Stimulated activated effector memory CD8-positive, alpha-beta T cell treated with anti-CD3 and anti-CD28 coated beads, Interleukin-12 subunit alpha, Interleukin-12 subunit beta, amount 100 ng/mL, for 72 hours (primary cell): ENCODE data around the gene DNASE1L2.

Experiments used
- ATAC-seq: fragments of 150-1000 bp; cut with Tn5 transposase; 2 replicates; pipeline ENCODE4 v1.10.0; 2021
- DNase-seq, 2 donors: peaks; one replicate each; pipeline ENCODE4 v3.0.0; 2021 to 2022; ENCODE audit warnings: low spot score in 2 of 2
- H3K27ac Mint-ChIP-seq: one replicate; pipeline ENCODE4 v1.8.0; 2022; ENCODE audit warnings: mild to moderate bottlenecking, mixed read lengths
- H3K36me3 Mint-ChIP-seq: one replicate; pipeline ENCODE4 v1.8.0; 2022; ENCODE audit warnings: mild to moderate bottlenecking, mixed read lengths
- H3K4me1 Mint-ChIP-seq: one replicate; pipeline ENCODE4 v1.8.0; 2022; ENCODE audit warnings: mixed read lengths
- H3K4me3 Mint-ChIP-seq: one replicate; pipeline ENCODE4 v1.8.0; 2022; ENCODE audit warnings: mild to moderate bottlenecking, mixed read lengths
- H3K9me3 Mint-ChIP-seq: one replicate; pipeline ENCODE4 v1.8.0; 2022; ENCODE audit warnings: mixed read lengths

The DNASE1L2 gene, protein sequence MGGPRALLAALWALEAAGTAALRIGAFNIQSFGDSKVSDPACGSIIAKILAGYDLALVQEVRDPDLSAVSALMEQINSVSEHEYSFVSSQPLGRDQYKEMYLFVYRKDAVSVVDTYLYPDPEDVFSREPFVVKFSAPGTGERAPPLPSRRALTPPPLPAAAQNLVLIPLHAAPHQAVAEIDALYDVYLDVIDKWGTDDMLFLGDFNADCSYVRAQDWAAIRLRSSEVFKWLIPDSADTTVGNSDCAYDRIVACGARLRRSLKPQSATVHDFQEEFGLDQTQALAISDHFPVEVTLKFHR

DNA sequence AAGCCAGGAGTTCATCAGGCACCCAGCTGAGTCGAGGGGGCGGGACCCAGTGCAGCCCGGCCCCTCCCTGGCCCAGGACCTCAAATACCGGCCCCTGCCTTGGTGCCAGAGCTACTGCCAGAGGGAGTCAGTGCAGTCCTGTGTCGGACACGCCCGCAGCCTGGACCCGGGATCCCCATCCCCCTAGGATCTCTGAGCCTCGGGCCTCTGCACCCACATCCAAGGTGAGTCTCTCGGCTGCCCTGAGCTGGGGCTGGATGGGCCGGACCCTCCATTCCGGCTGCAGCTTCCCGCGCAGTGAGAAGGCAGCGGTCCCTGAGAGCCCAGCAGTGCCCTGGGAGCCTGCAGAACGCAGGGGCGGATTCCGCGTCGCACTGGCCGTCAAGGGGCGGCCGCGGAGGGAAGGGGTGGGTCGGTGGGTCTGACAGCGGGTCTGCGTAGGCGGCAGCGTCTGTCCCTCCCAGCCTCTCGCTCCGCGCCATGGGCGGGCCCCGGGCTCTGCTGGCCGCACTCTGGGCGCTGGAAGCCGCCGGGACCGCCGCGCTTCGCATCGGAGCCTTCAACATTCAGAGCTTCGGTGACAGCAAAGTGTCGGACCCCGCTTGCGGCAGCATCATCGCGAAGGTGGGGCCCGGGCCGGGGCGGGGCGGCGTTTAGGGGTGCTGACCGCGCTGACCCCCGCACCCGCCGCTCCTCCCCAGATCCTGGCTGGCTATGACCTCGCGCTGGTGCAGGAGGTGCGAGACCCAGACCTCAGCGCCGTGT lies at the start of gene DNASE1L2:
DNASE1L2 (plus strand) TSS at position 108 of the 765 bp plus-strand sequence; CDS start at position 481, 373 bp downstream.
- ATAC-seq, result no peak
- Mint-ChIP-seq H3K27ac (no peak within 1 kb of the TSS), H3K9me3 (no peaks in the 10 kb centered on the region), H3K4me1 (no peaks in the 10 kb centered on the region), H3K36me3 (peaks cover 27% of the 10 kb centered on the region), H3K4me3 (no peak within 1 kb of the TSS)
- no peak for DNase-seq

- Mint-ChIP-seq H3K27ac (no peak overlapping the region), H3K4me1 (peaks cover 6% of the 10 kb centered on the region), H3K36me3 (peaks cover 6% of the 10 kb centered on the region), H3K9me3 (no peaks in the 10 kb centered on the region), H3K4me3 (no peak overlapping the region)
- ATAC-seq (no peak), DNase-seq (no peak)
Observed at GRCh38 chr16:2186505-2186904, 49.7 kb upstream of the DNASE1L2 start.

- Mint-ChIP-seq H3K36me3 (peaks cover 6% of the 10 kb centered on the region), H3K27ac (no peak overlapping the region), H3K4me1 (peaks cover 3% of the 10 kb centered on the region), H3K9me3 (no peaks in the 10 kb centered on the region), H3K4me3 (no peak overlapping the region)
- ATAC-seq (no peak), DNase-seq (no peak)
Observed at GRCh38 chr16:2187212-2187611, 49.0 kb upstream of the DNASE1L2 start.

DNA sequence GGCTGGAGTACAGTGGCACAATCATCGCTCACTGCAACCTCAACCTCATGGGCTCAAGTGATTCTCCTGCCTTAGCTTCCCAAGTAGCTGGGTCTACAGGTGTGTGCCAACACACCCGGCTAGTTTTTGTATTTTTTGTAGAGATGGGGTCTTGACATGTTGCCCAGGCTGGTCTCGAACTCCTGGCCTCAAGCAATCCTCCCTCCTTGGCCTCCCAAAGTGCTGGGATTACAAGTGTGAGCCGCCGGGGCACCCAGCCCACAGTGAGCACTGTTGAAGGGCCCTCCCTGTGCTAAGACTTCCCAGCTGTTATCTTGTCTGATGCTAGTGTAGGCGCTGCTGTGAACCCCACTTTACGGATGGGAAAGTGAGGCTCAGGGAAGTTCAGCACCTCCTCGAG lies 47.8 kb upstream of the DNASE1L2 start:
- Mint-ChIP-seq H3K4me3 (no peak overlapping the region), H3K27ac (no peak overlapping the region), H3K36me3 (peaks cover 6% of the 10 kb centered on the region), H3K9me3 (no peaks in the 10 kb centered on the region), H3K4me1 (no peaks in the 10 kb centered on the region)
- ATAC-seq (no peak), DNase-seq (no peak)

DNA sequence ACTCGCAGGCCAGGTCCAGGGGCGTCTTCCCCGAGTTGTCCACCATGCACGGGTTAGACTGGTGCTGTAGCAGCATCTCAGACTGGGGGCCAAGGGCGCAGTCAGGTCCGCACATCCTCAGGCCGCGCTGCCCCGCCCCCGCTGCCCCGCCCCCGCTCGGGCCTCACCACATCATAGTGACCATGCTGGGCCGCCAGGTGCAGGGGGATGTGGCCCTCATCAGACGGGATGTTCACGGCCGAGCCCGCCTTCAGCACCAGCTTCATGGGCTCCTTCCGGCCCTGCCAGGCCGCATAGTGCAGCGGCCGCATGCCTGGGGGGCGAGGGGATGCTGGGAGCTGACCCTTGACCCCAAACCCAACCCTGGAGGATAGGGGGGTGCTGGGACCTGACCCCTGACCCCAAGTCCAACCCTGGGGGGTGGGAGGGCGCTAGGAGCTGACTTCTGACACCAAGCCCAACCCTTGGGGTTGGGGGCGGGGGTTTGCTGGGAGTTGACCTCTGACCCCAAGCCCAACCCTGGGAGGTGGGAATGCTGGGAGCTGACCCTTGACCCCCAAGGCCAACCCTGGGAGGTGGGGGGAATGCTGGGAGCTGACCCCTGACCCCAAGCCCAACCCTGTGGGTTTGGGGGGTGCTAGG lies 46.9 kb upstream of the DNASE1L2 start:
- DNase-seq (no peak), ATAC-seq (no peak)
- Mint-ChIP-seq H3K4me1 (no peaks in the 10 kb centered on the region), H3K9me3 (no peaks in the 10 kb centered on the region), H3K4me3 (no peak overlapping the region), H3K27ac (no peak overlapping the region), H3K36me3 (peaks cover 3% of the 10 kb centered on the region)

DNA sequence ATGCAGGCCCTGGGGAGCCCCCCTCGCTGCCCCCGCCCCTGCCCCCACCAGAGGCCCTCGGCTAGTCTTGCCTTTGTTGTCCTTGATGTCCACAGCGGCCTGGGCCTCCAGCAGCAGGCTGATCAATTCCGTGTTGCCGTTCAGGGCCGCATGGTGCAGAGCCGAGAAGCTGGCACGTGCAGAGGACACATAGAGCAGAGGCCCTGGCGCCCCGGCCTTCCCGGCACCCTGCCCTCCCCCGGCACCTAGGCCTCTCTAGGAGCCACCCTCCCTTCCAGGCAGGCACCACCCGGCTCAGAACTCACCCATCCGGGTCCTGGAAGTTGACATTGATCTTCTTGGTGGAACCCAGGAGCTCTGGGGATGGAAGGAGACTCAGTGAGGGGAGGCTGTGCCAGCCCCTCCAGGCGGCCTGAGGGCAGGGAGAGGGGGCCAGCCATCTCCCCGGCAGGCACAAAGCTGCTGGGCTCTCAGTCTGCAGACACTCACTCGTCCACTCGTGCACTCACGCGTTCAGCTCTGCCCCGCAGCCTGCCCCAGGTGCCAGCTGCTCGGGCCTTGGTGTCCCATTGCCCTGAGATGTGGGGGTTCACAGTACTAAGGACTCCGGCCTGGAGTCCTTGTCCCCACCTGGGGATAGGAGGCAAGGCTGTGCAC lies 46.1 kb upstream of the DNASE1L2 start:
- H3K4me1 Mint-ChIP-seq, result peaks cover 5% of the 10 kb centered on the region
- DNase-seq, result no peak
- H3K4me3 Mint-ChIP-seq, result no peak overlapping the region
- H3K9me3 Mint-ChIP-seq, result no peaks in the 10 kb centered on the region
- H3K27ac Mint-ChIP-seq, result peak overlapping the region; percentile 45
- H3K36me3 Mint-ChIP-seq, result no peaks in the 10 kb centered on the region
- ATAC-seq, result no peak

DNA sequence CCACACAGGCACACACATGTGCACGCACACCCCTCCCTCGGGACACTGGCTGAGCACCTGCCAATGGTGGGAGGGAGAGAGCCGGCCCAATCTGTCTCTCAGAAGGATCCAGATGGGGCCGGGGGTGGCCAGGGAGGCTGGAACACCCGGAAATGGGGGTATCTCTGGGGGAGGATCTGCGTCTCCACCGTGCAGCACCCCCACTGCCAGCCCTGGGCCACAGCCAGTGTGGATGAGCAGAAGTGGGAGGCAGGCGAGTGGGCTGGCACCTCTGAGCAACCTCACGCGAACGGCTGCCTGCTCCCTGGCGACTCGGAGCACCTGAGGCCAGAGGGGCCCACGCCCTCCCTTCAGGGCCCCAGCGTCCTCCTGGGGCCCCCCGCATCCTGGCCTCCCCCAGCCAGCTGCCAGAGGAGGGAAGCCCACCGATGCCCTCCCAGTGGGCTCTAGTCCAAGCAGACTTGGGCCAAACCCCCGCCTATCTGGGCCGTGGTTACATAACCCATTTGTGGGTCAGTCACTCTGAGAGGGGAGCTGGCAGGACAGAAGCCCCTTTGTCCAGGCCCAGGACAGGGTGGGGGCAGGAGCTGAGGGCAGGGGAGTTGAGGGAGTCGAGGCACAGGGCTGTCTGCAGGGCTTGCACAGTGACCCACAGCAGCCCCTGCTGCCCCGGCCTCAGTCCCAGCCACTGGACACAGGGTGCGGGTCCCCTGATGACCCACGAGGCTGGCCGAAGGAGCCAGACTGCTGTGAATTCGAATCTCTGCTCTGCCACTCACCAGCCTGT lies 45.4 kb upstream of the DNASE1L2 start:
- Mint-ChIP-seq H3K9me3 (no peaks in the 10 kb centered on the region), H3K36me3 (no peaks in the 10 kb centered on the region), H3K4me3 (no peak overlapping the region), H3K27ac (peak overlapping the region; percentile 45), H3K4me1 (peaks cover 6% of the 10 kb centered on the region)
- ATAC-seq (no peak), DNase-seq (no peak)

DNA sequence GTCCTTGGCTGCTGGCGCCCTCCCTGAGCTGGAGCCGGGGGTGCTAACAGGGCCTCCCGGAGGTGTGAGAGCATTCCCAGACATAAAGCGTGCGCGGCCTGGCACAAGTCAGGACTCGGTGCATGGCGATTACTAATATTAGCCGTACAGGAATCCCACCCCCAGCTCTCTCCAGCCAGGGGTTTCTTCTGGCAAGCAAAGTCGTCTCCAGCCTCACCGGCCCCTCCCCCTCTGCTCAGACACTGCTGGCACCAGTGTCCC lies 44.9 kb upstream of the DNASE1L2 start:
- H3K4me1 Mint-ChIP-seq, result peaks cover 6% of the 10 kb centered on the region
- no peaks in the 10 kb centered on the region for H3K9me3 Mint-ChIP-seq
- no peak overlapping the region for H3K4me3 Mint-ChIP-seq
- no peaks in the 10 kb centered on the region for H3K36me3 Mint-ChIP-seq
- DNase-seq, result no peak
- H3K27ac Mint-ChIP-seq, result no peak overlapping the region
- no peak for ATAC-seq

GRCh38 chr16:2194166-2194834 lies 41.9 kb upstream of the DNASE1L2 start:
- Mint-ChIP-seq H3K9me3 (no peaks in the 10 kb centered on the region), H3K4me1 (peaks cover 6% of the 10 kb centered on the region), H3K4me3 (peak overlapping the region; percentile 44), H3K27ac (no peak overlapping the region), H3K36me3 (no peaks in the 10 kb centered on the region)
- ATAC-seq (no peak), DNase-seq (no peak)

GRCh38 chr16:2194852-2195321 lies 41.4 kb upstream of the DNASE1L2 start:
- no peak overlapping the region for H3K27ac Mint-ChIP-seq
- peaks cover 6% of the 10 kb centered on the region for H3K4me1 Mint-ChIP-seq
- no peaks in the 10 kb centered on the region for H3K36me3 Mint-ChIP-seq
- no peaks in the 10 kb centered on the region for H3K9me3 Mint-ChIP-seq
- peak overlapping the region; percentile 44 for H3K4me3 Mint-ChIP-seq
- peak; percentile 74 for ATAC-seq
- peak in 1 of 2 donors; percentile 25 for DNase-seq

DNA sequence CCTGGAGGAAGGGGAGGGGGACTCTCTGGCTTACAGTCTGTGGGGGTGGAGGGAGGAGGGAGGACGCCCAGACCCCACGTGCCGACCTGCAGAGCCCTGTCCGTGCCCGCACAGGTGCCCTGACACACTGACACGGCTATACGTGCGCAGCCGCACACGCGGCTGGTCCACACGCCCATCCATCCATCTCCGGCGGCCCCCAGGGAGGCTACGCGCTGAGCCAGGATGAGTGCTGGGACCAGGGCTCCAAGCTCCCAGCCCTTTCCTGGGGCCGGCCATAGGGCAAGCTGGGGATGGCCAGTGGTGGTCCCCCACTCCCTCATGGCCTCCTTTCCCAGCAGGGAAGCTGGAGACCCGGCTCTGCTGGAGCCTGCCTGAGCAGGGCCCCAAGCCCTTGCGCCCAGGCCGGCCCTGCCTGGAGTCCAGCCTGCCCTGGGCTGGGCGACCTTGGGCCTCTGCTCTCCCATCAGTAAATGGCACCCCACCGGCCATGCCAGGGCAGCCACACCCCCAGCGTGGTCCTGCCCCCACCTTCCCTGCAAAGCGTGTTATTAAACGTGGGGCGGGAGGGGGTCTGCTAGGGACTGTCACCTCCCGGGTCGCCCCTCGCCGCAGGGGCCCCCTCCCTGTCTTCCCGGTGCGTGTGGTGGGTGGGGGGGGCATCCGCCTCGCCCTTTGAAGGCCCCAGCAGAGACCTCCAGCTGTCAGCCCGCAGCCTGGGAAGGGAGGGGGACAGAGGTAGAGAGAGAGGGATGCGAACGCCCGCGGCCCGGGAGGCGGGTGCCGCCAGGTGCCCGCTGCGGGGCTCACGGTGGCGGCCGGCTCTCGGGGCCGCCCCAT lies 40.7 kb upstream of the DNASE1L2 start:
- H3K4me3 Mint-ChIP-seq, result peak overlapping the region; percentile 44
- DNase-seq (no peak), ATAC-seq (peak; percentile 23)
- H3K27ac Mint-ChIP-seq, result no peak overlapping the region
- H3K9me3 Mint-ChIP-seq, result no peaks in the 10 kb centered on the region
- H3K36me3 Mint-ChIP-seq, result no peaks in the 10 kb centered on the region
- peaks cover 6% of the 10 kb centered on the region for H3K4me1 Mint-ChIP-seq

DNA sequence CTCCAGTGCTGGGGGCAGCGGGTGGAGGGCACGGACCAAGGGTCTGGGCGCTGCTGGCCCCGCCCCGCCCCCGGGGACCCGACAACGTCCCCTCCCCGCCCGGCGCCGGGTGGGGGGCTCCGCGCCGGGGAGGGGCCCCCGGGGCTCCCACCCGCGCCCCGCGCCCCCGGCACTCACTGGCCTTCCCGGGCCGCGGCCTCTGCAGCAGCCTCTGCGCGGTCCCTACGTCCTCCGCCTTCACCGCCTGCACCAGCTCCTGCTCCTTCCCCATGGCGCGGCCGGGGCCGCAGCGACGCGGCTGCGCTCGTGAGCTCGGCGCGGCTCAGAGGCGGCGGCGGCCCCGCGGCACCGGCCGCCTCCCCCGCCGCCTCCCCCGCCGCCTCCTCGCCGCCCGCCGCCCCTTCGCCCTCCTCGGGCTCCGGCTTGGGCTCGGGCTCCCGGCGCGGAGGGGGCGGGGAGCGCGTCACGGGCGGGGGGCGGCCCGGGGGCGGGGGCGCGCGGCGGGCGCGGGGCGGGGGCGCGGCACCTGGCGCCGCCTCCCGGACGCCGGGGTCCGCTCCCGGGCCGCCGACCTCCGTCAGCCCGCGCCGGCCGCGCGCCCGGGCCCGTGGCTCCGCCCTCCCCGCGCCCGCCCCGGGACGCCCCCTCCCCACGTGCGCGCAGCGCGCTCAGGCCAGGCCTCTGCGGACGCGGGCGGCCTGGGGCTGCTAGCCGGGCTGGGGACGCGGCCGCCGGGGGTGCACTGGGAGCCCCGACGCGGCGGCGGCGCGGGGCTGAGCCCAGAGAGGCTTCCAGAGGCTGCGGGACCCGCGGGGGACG lies 39.9 kb upstream of the DNASE1L2 start, which contains the start of gene CASKIN1:
CASKIN1 (minus strand) TSS at position 444 of the 819 bp plus-strand sequence; CDS start at position 271, 173 bp downstream.
- H3K4me3 Mint-ChIP-seq, result peak within 1 kb of the TSS; percentile 55
- no peaks in the 10 kb centered on the region for H3K36me3 Mint-ChIP-seq
- no peaks in the 10 kb centered on the region for H3K9me3 Mint-ChIP-seq
- H3K27ac Mint-ChIP-seq, result no peak within 1 kb of the TSS
- peak; percentile 46 for ATAC-seq
- DNase-seq, result no peak
- H3K4me1 Mint-ChIP-seq, result peaks cover 6% of the 10 kb centered on the region

GRCh38 chr16:2196981-2197511 lies 39.2 kb upstream of the DNASE1L2 start:
- no peaks in the 10 kb centered on the region for H3K36me3 Mint-ChIP-seq
- H3K4me3 Mint-ChIP-seq, result peak overlapping the region; percentile 55
- no peak overlapping the region for H3K27ac Mint-ChIP-seq
- H3K4me1 Mint-ChIP-seq, result peaks cover 6% of the 10 kb centered on the region
- DNase-seq (no peak), ATAC-seq (no peak)
- H3K9me3 Mint-ChIP-seq, result no peaks in the 10 kb centered on the region
